HepG2 (cell line): ENCODE data around the gene NFS1. TPM values are rescaled to one million over a fixed set of nuclear protein-coding genes. Genes with fewer than 3 reads are reported as not detected.

Source experiments
- CENPX ChIP-seq: sonication (generic); formaldehyde crosslinking; IDR thresholded peaks from 2 replicates; pipeline ENCODE4 v1.9.0; 2021; ENCODE audit warnings: mild to moderate bottlenecking, missing genetic modification reagents, moderate library complexity
- ESRRA ChIP-seq: sonication (generic); formaldehyde crosslinking; IDR thresholded peaks from 2 replicates; pipeline ENCODE4 v1.5.1; 2020; ENCODE audit warnings: mild to moderate bottlenecking, low read depth, missing genetic modification reagents
- FOXC1 ChIP-seq: sonication (generic); formaldehyde crosslinking; IDR thresholded peaks from 2 replicates; pipeline ENCODE4 v1.8.0; 2022; ENCODE audit warnings: mild to moderate bottlenecking, missing genetic modification reagents, borderline replicate concordance
- HNRNPK ChIP-seq: fragments of 200-400 bp; formaldehyde crosslinking; IDR thresholded peaks from 2 replicates; pipeline ENCODE4 v1.6.1; 2018; ENCODE audit warnings: low read length, low read depth, moderate library complexity, mild to moderate bottlenecking; ENCODE audit not compliant: poor library complexity, severe bottlenecking
- JUN ChIP-seq: sonication (generic); formaldehyde crosslinking; IDR thresholded peaks from 2 replicates; pipeline ENCODE4 v1.4.0; 2020; ENCODE audit warnings: mild to moderate bottlenecking, missing genetic modification reagents
- MIER2 ChIP-seq: IDR thresholded peaks from 2 replicates; pipeline ENCODE4 v1.6.1; 2016; ENCODE audit warnings: missing biosample characterization, missing genetic modification reagents
- SALL2 ChIP-seq: sonication (generic); formaldehyde crosslinking; IDR thresholded peaks from 2 replicates; pipeline ENCODE4 v1.8.1; 2023; ENCODE audit warnings: mild to moderate bottlenecking, missing genetic modification reagents, inconsistent platforms
- SUZ12 ChIP-seq: fragments of 150-350 bp; IDR thresholded peaks from 2 replicates; pipeline ENCODE4 v1.6.1; 2014; ENCODE audit warnings: low read depth, low read length
- ZNF225 ChIP-seq: sonication (generic); formaldehyde crosslinking; IDR thresholded peaks from 2 replicates; pipeline ENCODE4 v1.4.0; 2020; ENCODE audit warnings: mild to moderate bottlenecking, missing genetic modification reagents
- ZNF24 ChIP-seq: fragments of 450-650 bp; IDR thresholded peaks from 2 replicates; pipeline ENCODE4 v1.6.1; 2017; ENCODE audit warnings: antibody characterized with exemption, mild to moderate bottlenecking
- ZNF282 ChIP-seq: fragments of 450-650 bp; IDR thresholded peaks from 2 replicates; pipeline ENCODE4 v1.6.1; 2018; ENCODE audit not compliant: partially characterized antibody
- ZNF30 ChIP-seq: sonication (generic); formaldehyde crosslinking; IDR thresholded peaks from 2 replicates; pipeline ENCODE4 v1.5.0; 2020; ENCODE audit warnings: mild to moderate bottlenecking, missing genetic modification reagents
- ZNF326 ChIP-seq: sonication (generic); formaldehyde crosslinking; IDR thresholded peaks from 2 replicates; pipeline ENCODE4 v1.4.0; 2020; ENCODE audit warnings: missing genetic modification reagents, borderline replicate concordance
- ZNF34 ChIP-seq: sonication (generic); formaldehyde crosslinking; IDR thresholded peaks from 2 replicates; pipeline ENCODE4 v1.4.0; 2020; ENCODE audit warnings: mild to moderate bottlenecking, missing genetic modification reagents, borderline replicate concordance
- ZNF558 ChIP-seq: sonication (generic); formaldehyde crosslinking; IDR thresholded peaks from 2 replicates; pipeline ENCODE4 v1.9.0; 2022; ENCODE audit warnings: mild to moderate bottlenecking, missing genetic modification reagents, borderline replicate concordance
- ZNF703 ChIP-seq: sonication (generic); formaldehyde crosslinking; IDR thresholded peaks from 2 replicates; pipeline ENCODE4 v1.5.1; 2020; ENCODE audit warnings: missing genetic modification reagents, mild to moderate bottlenecking, moderate library complexity, borderline replicate concordance
- ZNF709 ChIP-seq: sonication (generic); formaldehyde crosslinking; IDR thresholded peaks from 2 replicates; pipeline ENCODE4 v1.5.0; 2020; ENCODE audit warnings: mild to moderate bottlenecking, missing genetic modification reagents
- polyA plus RNA-seq, 8 experiments: library from polyadenylated mRNA; depleted of rRNA in 3 of 8; stranded (reverse) in 7 of 8; unstranded in 1 of 8; fragments of >200 nt; fragmentation: Illumina TruSeq in 4 of 8; extraction: Trizol in 4 of 8; gene quantifications; 2 replicates each; pipeline versions ENCODE4 v1.2.1 to v1.2.3, GENCODE V29; 2011 to 2016; ENCODE audit warnings: low read depth in 4 of 8, missing spikeins in 1 of 8, mixed read lengths in 1 of 8; ENCODE audit not compliant: insufficient read depth in 1 of 8
- total RNA-seq, 5 experiments: library from RNA; depleted of rRNA; stranded (reverse); fragments of >200 nt; fragmentation: Illumina TruSeq; extraction: Trizol; gene quantifications; 2 replicates each; pipeline ENCODE4 v1.2.3, GENCODE V29; 2016; ENCODE audit warnings: low read depth in 1 of 5
- TF ChIP-seq, protein P1 (sequence below): IDR thresholded peaks from 2 replicates; pipeline ENCODE4 v1.6.1; 2012; ENCODE audit warnings: low read length, improper control_type of control experiment
- TF ChIP-seq, protein P2 (sequence below): sonication (generic); formaldehyde crosslinking; IDR thresholded peaks from 2 replicates; pipeline ENCODE4 v1.5.0; 2020; ENCODE audit warnings: mild to moderate bottlenecking, missing genetic modification reagents, moderate library complexity
- TF ChIP-seq, protein P3 (sequence below): sonication (generic); formaldehyde crosslinking; IDR thresholded peaks from 2 replicates; pipeline ENCODE4 v1.4.0; 2020; ENCODE audit warnings: mild to moderate bottlenecking, missing genetic modification reagents
- TF ChIP-seq, protein P4 (sequence below): sonication (generic); formaldehyde crosslinking; IDR thresholded peaks from 2 replicates; pipeline ENCODE4 v1.4.0; 2020; ENCODE audit warnings: mild to moderate bottlenecking, missing genetic modification reagents
- TF ChIP-seq, protein P5 (sequence below): sonication (generic); formaldehyde crosslinking; IDR thresholded peaks from 2 replicates; pipeline ENCODE4 v1.4.0; 2020; ENCODE audit warnings: mild to moderate bottlenecking, missing genetic modification reagents

NFS1 gene
- total and polyA plus RNA-seq, 2 of the 13 experiments (the other 11 are each of a cell fraction or from before 2014, with no cell fraction given) = 65.9 to 88.1 TPM

DNA sequence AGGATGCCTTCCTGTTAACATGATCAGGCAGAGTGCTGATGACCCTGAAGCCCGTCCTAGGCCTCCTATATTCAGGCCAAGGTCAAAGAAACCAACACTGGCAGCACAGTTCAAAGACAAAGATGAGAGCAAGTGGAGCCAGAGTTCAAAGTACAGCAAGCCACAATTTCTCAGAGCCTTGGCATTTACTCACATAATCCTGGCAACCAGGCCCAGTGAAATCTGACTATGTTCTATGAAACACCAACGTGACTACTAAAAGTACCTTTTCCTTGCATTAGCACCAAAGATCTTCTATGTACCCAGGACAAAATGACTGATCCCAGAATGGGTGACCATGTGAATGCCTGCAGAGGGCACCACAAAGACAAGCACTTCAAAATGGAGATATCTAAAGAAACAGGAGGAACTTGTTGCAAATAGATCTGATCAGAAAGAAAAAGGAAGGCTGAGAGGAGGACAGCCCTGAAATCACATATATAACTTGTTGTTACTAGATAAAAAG, 3.9 kb downstream of the NFS1 start (continued):
- TF ChIP-seq SUZ12 (no peak), ZNF30 (CRISPR knock-in tag) (no peak), ZNF282 (no peak), FOXC1 (CRISPR knock-in tag) (peak; percentile 54; the same call in 1 of the 2 replicates), MIER2 (CRISPR knock-in tag) (no peak; the same call in 1 of the 2 replicates), CENPX (no peak), ZNF709 (no peak), HNRNPK (no peak), ZNF225 (CRISPR knock-in tag) (no peak), ZNF703 (CRISPR knock-in tag) (no peak), ZNF24 (no peak), JUN (CRISPR knock-in tag) (0 out of 2 replicates have a peak, but pooled peaks have one; percentile 79), ESRRA (CRISPR knock-in tag) (peak; percentile 99), ZNF326 (no peak), ZNF34 (no peak), SALL2 (CRISPR knock-in tag) (peak; percentile 56; the same call in 1 of the 2 replicates), ZNF558 (CRISPR knock-in tag) (no peak)
- TF ChIP-seq, protein P1, sequence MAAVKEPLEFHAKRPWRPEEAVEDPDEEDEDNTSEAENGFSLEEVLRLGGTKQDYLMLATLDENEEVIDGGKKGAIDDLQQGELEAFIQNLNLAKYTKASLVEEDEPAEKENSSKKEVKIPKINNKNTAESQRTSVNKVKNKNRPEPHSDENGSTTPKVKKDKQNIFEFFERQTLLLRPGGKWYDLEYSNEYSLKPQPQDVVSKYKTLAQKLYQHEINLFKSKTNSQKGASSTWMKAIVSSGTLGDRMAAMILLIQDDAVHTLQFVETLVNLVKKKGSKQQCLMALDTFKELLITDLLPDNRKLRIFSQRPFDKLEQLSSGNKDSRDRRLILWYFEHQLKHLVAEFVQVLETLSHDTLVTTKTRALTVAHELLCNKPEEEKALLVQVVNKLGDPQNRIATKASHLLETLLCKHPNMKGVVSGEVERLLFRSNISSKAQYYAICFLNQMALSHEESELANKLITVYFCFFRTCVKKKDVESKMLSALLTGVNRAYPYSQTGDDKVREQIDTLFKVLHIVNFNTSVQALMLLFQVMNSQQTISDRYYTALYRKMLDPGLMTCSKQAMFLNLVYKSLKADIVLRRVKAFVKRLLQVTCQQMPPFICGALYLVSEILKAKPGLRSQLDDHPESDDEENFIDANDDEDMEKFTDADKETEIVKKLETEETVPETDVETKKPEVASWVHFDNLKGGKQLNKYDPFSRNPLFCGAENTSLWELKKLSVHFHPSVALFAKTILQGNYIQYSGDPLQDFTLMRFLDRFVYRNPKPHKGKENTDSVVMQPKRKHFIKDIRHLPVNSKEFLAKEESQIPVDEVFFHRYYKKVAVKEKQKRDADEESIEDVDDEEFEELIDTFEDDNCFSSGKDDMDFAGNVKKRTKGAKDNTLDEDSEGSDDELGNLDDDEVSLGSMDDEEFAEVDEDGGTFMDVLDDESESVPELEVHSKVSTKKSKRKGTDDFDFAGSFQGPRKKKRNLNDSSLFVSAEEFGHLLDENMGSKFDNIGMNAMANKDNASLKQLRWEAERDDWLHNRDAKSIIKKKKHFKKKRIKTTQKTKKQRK = no peak
- TF ChIP-seq, protein P2, sequence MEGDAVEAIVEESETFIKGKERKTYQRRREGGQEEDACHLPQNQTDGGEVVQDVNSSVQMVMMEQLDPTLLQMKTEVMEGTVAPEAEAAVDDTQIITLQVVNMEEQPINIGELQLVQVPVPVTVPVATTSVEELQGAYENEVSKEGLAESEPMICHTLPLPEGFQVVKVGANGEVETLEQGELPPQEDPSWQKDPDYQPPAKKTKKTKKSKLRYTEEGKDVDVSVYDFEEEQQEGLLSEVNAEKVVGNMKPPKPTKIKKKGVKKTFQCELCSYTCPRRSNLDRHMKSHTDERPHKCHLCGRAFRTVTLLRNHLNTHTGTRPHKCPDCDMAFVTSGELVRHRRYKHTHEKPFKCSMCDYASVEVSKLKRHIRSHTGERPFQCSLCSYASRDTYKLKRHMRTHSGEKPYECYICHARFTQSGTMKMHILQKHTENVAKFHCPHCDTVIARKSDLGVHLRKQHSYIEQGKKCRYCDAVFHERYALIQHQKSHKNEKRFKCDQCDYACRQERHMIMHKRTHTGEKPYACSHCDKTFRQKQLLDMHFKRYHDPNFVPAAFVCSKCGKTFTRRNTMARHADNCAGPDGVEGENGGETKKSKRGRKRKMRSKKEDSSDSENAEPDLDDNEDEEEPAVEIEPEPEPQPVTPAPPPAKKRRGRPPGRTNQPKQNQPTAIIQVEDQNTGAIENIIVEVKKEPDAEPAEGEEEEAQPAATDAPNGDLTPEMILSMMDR (CRISPR knock-in tag) = peak; percentile 48
- TF ChIP-seq, protein P3, sequence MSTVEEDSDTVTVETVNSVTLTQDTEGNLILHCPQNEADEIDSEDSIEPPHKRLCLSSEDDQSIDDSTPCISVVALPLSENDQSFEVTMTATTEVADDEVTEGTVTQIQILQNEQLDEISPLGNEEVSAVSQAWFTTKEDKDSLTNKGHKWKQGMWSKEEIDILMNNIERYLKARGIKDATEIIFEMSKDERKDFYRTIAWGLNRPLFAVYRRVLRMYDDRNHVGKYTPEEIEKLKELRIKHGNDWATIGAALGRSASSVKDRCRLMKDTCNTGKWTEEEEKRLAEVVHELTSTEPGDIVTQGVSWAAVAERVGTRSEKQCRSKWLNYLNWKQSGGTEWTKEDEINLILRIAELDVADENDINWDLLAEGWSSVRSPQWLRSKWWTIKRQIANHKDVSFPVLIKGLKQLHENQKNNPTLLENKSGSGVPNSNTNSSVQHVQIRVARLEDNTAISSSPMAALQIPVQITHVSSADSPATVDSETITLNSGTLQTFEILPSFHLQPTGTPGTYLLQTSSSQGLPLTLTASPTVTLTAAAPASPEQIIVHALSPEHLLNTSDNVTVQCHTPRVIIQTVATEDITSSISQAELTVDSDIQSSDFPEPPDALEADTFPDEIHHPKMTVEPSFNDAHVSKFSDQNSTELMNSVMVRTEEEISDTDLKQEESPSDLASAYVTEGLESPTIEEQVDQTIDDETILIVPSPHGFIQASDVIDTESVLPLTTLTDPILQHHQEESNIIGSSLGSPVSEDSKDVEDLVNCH (CRISPR knock-in tag) = no peak
- TF ChIP-seq, protein P4, sequence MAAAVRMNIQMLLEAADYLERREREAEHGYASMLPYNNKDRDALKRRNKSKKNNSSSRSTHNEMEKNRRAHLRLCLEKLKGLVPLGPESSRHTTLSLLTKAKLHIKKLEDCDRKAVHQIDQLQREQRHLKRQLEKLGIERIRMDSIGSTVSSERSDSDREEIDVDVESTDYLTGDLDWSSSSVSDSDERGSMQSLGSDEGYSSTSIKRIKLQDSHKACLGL (CRISPR knock-in tag) = no peak
- TF ChIP-seq, protein P5, sequence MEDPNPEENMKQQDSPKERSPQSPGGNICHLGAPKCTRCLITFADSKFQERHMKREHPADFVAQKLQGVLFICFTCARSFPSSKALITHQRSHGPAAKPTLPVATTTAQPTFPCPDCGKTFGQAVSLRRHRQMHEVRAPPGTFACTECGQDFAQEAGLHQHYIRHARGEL (CRISPR knock-in tag) = no peak
